ENCODE results near the gene TH.

TH gene

GRCh38 chr11:2176389-2176900, 4.8 kb upstream of the TH start:
- no peak for DNase-seq

GRCh38 chr11:2175659-2176058, 4.0 kb upstream of the TH start:
- DNase-seq, result no peak

- DNase-seq, result no peak
Observed at GRCh38 chr11:2174361-2174760, 2.7 kb upstream of the TH start.

GRCh38 chr11:2173761-2174160, 2.1 kb upstream of the TH start:
- DNase-seq, result no peak

- peak; percentile 15 for DNase-seq
Observed at GRCh38 chr11:2173150-2173693, 1.6 kb upstream of the TH start.

GRCh38 chr11:2172676-2173075, 1.1 kb upstream of the TH start:
- DNase-seq, result no peak

- DNase-seq, result no peak
Observed at GRCh38 chr11:2169626-2170570, 1.7 kb downstream of the TH start.

- DNase-seq, result no peak
Observed at GRCh38 chr11:2169005-2169378, 2.6 kb downstream of the TH start.

- no peak for DNase-seq
Observed at GRCh38 chr11:2168286-2169004, 3.2 kb downstream of the TH start.

GRCh38 chr11:2167141-2168045, 4.2 kb downstream of the TH start:
- no peak for DNase-seq

GRCh38 chr11:2166091-2166851, 5.3 kb downstream of the TH start:
- DNase-seq, result peak; percentile 47

- no peak for DNase-seq
Observed at GRCh38 chr11:2165571-2165970, 6.0 kb downstream of the TH start.

GRCh38 chr11:2164861-2165555, 6.6 kb downstream of the TH start:
- DNase-seq, result no peak

- DNase-seq, result no peak
Observed at GRCh38 chr11:2164081-2164480, 7.5 kb downstream of the TH start.

GRCh38 chr11:2163428-2163978, 8.1 kb downstream of the TH start:
- no peak for DNase-seq

- no peak for DNase-seq
Observed at GRCh38 chr11:2160736-2161259, 10.8 kb downstream of the TH start, which contains the start of gene INS. INS (minus strand) TSS chr11:2161209; CDS start chr11:2160971, 238 bp downstream.

GRCh38 chr11:2159536-2160413, 11.8 kb downstream of the TH start:
- DNase-seq, result no peak

- DNase-seq, result no peak
Observed at GRCh38 chr11:2158966-2159365, 12.6 kb downstream of the TH start.

- no peak for DNase-seq
Observed at GRCh38 chr11:2158296-2158737, 13.3 kb downstream of the TH start.
